GM21737 (cell line): ENCODE data around the gene REXO1.

Experiments
- ATAC-seq: cut with Tn5 transposase; IDR thresholded peaks from one replicate; pipeline ENCODE4 v1.9.1; 2021; ENCODE audit warnings: mild to moderate bottlenecking, moderate library complexity; ENCODE audit not compliant: unreplicated experiment

REXO1 gene

GRCh38 chr19:1860821-1861598, 12.7 kb upstream of the REXO1 start:
- no peak for ATAC-seq

- ATAC-seq, result no peak
These were observed 11.9 kb upstream of the REXO1 start for GRCh38 chr19:1860042-1860775.

- ATAC-seq, result no peak
These were observed 11.1 kb upstream of the REXO1 start for GRCh38 chr19:1859331-1859781.

- ATAC-seq, result no peak
These were observed 10.3 kb upstream of the REXO1 start for GRCh38 chr19:1858412-1859081.

- no peak for ATAC-seq
These were observed 9.5 kb upstream of the REXO1 start for GRCh38 chr19:1857648-1858326.

GRCh38 chr19:1856698-1857603, 8.7 kb upstream of the REXO1 start:
- no peak for ATAC-seq

- no peak for ATAC-seq
These were observed 8.0 kb upstream of the REXO1 start for GRCh38 chr19:1856345-1856697.

- ATAC-seq, result no peak
These were observed 7.6 kb upstream of the REXO1 start for GRCh38 chr19:1855828-1856255.

GRCh38 chr19:1855040-1855827, 7.0 kb upstream of the REXO1 start:
- peak; percentile 50 for ATAC-seq

GRCh38 chr19:1854542-1855039, 6.3 kb upstream of the REXO1 start:
- ATAC-seq, result no peak

- ATAC-seq, result no peak
These were observed 5.8 kb upstream of the REXO1 start for GRCh38 chr19:1854039-1854541.

- no peak for ATAC-seq
These were observed 5.2 kb upstream of the REXO1 start for GRCh38 chr19:1853295-1854038.

GRCh38 chr19:1852581-1853128, 4.4 kb upstream of the REXO1 start:
- no peak for ATAC-seq

GRCh38 chr19:1851654-1852580, 3.6 kb upstream of the REXO1 start:
- ATAC-seq, result no peak

GRCh38 chr19:1850809-1851653, 2.7 kb upstream of the REXO1 start:
- ATAC-seq, result no peak

- ATAC-seq, result no peak
These were observed 1.7 kb upstream of the REXO1 start for GRCh38 chr19:1849886-1850398.
